ENCODE results near the gene CUEDC1. TPM values are rescaled to one million over a fixed set of nuclear protein-coding genes. Genes with fewer than 3 reads are reported as not detected.

Gene CUEDC1
- total and polyA plus RNA-seq, 2 of the 13 experiments (the other 11 are each of a cell fraction or from before 2014, with no cell fraction given) = 7.4 to 12.9 TPM

DNA sequence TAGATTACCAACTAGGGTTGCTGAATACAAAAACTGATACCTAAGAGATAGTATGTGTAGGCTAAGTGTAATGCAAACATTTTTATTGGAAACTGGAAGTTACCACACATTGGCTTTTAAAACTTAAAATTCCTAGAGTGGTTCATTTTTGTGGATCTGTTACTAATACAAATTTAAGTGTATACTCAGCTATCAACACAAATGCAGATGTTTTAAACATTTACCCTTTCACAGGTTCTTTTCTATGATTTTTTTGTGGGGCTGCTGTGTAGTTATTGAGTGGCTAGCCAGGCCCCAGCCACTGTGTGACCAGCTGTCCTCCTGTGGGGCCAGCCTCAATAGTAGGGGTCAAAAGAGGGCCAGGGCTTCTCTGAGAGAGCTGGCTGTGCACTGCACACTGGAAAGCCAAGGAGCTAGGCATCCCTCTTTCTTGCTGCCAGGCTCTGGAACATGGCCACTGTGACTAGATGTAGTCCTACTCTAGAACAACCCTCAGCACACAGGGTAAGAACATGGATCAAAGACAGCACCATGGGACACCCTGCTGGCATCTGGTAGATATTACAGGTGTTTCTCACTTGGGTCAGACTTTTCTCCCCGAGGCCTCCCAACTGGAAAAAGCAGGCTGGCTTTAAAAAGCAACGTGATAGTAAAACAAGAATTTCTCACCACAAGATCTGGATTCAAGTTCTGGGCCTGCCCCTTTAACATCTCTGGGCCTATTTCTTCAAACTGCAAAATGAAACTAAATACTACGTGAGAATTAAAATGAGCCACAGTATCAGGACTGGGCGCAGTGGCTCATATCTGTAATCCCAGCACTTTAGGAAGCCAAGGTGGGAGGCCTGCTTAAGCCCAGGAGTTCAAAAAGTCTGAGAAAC, 40.1 kb upstream of the CUEDC1 start (continued):
- TF ChIP-seq ZFP90 (CRISPR knock-in tag; IDR thresholded peaks at IDR 0.05; ENCODE audit: borderline replicate concordance) (no peak), ZNF276 (CRISPR knock-in tag; IDR thresholded peaks at IDR 0.05; ENCODE audit: low read depth) (0 out of 2 replicates have a peak, but pooled peaks have one; percentile 40), GPN1 (CRISPR knock-in tag; IDR thresholded peaks at IDR 0.05; ENCODE audit: borderline replicate concordance) (no peak), FOXP1 (IDR thresholded peaks at IDR 0.05) (no peak), FOXP1 (CRISPR knock-in tag; IDR thresholded peaks at IDR 0.05) (no peak), IRF1 (CRISPR knock-in tag; IDR thresholded peaks at IDR 0.05; ENCODE audit: low read depth) (no peak), ZNF784 (CRISPR knock-in tag; IDR thresholded peaks at IDR 0.05; ENCODE audit: borderline replicate concordance) (peak; percentile 52; the same call in 1 of the 2 replicates), ZNF350 (CRISPR knock-in tag; IDR thresholded peaks at IDR 0.05; ENCODE audit: borderline replicate concordance, low read depth) (no peak), NRL (CRISPR knock-in tag; IDR thresholded peaks at IDR 0.05; ENCODE audit: borderline replicate concordance) (no peak), ZFP82 (CRISPR knock-in tag; IDR thresholded peaks at IDR 0.05; ENCODE audit: borderline replicate concordance) (0 out of 2 replicates have a peak, but pooled peaks have one; percentile 18), ZNF20 (CRISPR knock-in tag; IDR thresholded peaks at IDR 0.05) (no peak), ZNF430 (CRISPR knock-in tag; IDR thresholded peaks at IDR 0.05) (no peak), SCMH1 (CRISPR knock-in tag; IDR thresholded peaks at IDR 0.05; ENCODE audit: borderline replicate concordance) (no peak), AGO2 (optimal IDR thresholded peaks at IDR 0.05; ENCODE audit: low read depth, low read length) (no peak), HHEX (CRISPR knock-in tag; IDR thresholded peaks at IDR 0.05) (no peak), ZBTB20 (CRISPR knock-in tag; IDR thresholded peaks at IDR 0.05; ENCODE audit: borderline replicate concordance, low read depth) (no peak)
- TF ChIP-seq, protein P1, sequence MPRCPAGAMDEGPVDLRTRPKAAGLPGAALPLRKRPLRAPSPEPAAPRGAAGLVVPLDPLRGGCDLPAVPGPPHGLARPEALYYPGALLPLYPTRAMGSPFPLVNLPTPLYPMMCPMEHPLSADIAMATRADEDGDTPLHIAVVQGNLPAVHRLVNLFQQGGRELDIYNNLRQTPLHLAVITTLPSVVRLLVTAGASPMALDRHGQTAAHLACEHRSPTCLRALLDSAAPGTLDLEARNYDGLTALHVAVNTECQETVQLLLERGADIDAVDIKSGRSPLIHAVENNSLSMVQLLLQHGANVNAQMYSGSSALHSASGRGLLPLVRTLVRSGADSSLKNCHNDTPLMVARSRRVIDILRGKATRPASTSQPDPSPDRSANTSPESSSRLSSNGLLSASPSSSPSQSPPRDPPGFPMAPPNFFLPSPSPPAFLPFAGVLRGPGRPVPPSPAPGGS (CRISPR knock-in tag; IDR thresholded peaks at IDR 0.05) = no peak
- TF ChIP-seq, protein P2, sequence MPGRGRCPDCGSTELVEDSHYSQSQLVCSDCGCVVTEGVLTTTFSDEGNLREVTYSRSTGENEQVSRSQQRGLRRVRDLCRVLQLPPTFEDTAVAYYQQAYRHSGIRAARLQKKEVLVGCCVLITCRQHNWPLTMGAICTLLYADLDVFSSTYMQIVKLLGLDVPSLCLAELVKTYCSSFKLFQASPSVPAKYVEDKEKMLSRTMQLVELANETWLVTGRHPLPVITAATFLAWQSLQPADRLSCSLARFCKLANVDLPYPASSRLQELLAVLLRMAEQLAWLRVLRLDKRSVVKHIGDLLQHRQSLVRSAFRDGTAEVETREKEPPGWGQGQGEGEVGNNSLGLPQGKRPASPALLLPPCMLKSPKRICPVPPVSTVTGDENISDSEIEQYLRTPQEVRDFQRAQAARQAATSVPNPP (CRISPR knock-in tag; IDR thresholded peaks at IDR 0.05) = peak; percentile 19; the same call in 1 of the 2 replicates
- TF ChIP-seq, protein P3, sequence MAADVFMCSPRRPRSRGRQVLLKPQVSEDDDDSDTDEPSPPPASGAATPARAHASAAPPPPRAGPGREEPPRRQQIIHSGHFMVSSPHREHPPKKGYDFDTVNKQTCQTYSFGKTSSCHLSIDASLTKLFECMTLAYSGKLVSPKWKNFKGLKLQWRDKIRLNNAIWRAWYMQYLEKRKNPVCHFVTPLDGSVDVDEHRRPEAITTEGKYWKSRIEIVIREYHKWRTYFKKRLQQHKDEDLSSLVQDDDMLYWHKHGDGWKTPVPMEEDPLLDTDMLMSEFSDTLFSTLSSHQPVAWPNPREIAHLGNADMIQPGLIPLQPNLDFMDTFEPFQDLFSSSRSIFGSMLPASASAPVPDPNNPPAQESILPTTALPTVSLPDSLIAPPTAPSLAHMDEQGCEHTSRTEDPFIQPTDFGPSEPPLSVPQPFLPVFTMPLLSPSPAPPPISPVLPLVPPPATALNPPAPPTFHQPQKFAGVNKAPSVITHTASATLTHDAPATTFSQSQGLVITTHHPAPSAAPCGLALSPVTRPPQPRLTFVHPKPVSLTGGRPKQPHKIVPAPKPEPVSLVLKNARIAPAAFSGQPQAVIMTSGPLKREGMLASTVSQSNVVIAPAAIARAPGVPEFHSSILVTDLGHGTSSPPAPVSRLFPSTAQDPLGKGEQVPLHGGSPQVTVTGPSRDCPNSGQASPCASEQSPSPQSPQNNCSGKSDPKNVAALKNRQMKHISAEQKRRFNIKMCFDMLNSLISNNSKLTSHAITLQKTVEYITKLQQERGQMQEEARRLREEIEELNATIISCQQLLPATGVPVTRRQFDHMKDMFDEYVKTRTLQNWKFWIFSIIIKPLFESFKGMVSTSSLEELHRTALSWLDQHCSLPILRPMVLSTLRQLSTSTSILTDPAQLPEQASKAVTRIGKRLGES (CRISPR knock-in tag; IDR thresholded peaks at IDR 0.05; ENCODE audit: borderline replicate concordance) = no peak

Data from HepG2 (cell line).